Parathyroid adenoma (tissue), 2 donors: Measurements from ENCODE around the gene C3orf38.
"Not testable (repeated sequence)": the region's sequence is repeated elsewhere in the genome, so short reads cannot be mapped to it uniquely, and the experiment has no call there.

Source experiments
- H2AFZ ChIP-seq: fragments of 300-600 bp; sonication (generic); one replicate; pipeline ENCODE4 v1.7.0; 2017; ENCODE audit warnings: antibody characterized with exemption, mild to moderate bottlenecking
- H3K27ac ChIP-seq: fragments of 300-600 bp; sonication (generic); one replicate; pipeline ENCODE4 v1.7.0; 2017
- H3K27me3 ChIP-seq: fragments of 300-600 bp; sonication (generic); one replicate; pipeline ENCODE4 v1.7.0; 2017; ENCODE audit warnings: low read length; ENCODE audit not compliant: control insufficient read depth, insufficient read depth
- H3K36me3 ChIP-seq: fragments of 300-600 bp; sonication (generic); one replicate; pipeline ENCODE4 v1.7.0; 2017; ENCODE audit warnings: low read length; ENCODE audit not compliant: control insufficient read depth, insufficient read depth
- H3K4me1 ChIP-seq: fragments of 300-600 bp; sonication (generic); one replicate; pipeline ENCODE4 v1.7.0; 2017; ENCODE audit warnings: control low read depth
- H3K4me2 ChIP-seq: fragments of 300-600 bp; sonication (generic); one replicate; pipeline ENCODE4 v1.7.0; 2017; ENCODE audit warnings: low read length
- H3K4me3 ChIP-seq: fragments of 300-600 bp; sonication (generic); one replicate; pipeline ENCODE4 v1.7.0; 2017; ENCODE audit warnings: low read depth, low read length
- H3K79me2 ChIP-seq: fragments of 300-600 bp; sonication (generic); one replicate; pipeline ENCODE4 v1.7.0; 2017; ENCODE audit warnings: control low read depth
- H3K9ac ChIP-seq: fragments of 300-600 bp; sonication (generic); one replicate; pipeline ENCODE4 v1.7.0; 2017; ENCODE audit warnings: mild to moderate bottlenecking
- H3K9me3 ChIP-seq: fragments of 300-600 bp; sonication (generic); one replicate; pipeline ENCODE4 v1.7.0; 2017; ENCODE audit warnings: low read length; ENCODE audit not compliant: control insufficient read depth
- CTCF ChIP-seq: fragments of 300-600 bp; sonication (generic); IDR thresholded peaks from one replicate; pipeline ENCODE4 v1.7.0; 2017; ENCODE audit warnings: antibody characterized with exemption, mild to moderate bottlenecking
- donor health status: primary hyperparathyroidism.

The C3orf38 gene

GRCh38 chr3:88113311-88114162 is 36.2 kb upstream of the C3orf38 start:
- peak; percentile 74 for TF ChIP-seq CTCF
- Histone ChIP-seq H3K9ac (no peak overlapping the region), H3K27me3 (no peaks in the 10 kb centered on the region), H3K27ac (no peak overlapping the region), H3K4me2 (no peak overlapping the region), H3K9me3 (no peaks in the 10 kb centered on the region), H3K4me3 (no peak overlapping the region), H3K79me2 (peaks cover 10% of the 10 kb centered on the region), H3K36me3 (no peaks in the 10 kb centered on the region), H3K4me1 (no peaks in the 10 kb centered on the region), H2AFZ (no peak overlapping the region)

DNA sequence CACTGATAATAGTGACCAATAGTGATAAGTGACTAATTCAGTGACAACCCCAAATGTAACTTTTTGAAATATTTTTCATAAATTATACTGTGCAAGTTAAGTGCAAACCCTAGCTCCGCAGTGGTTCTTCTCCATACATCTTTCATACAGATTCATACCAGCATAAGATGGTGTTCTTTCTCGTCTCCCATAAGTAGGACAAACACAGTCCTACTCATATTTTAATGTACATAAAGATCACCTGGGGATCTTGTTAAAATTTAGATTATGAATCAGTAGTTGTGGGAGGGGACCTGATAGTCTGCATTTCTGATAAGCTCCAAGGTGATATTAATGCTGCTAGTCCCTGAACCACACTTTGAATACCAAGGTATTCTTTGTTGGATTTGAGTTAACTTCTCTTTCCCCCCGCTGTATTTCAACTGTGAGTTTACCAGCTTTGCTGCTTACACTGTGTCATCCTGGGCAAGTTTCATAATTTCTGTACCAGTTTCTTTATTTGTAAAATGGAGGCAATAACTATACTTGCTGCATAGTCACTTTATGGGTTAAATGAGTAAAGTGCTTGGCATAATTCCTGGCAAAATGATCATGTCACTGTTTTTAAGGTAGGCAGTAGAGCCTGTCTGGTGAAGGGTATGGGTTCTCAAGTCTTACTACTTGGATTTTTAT is 34.7 kb upstream of the C3orf38 start:
- Histone ChIP-seq H3K4me3 (no peak overlapping the region), H3K9me3 (no peaks in the 10 kb centered on the region), H2AFZ (no peak overlapping the region), H3K27ac (no peak overlapping the region), H3K9ac (no peak overlapping the region), H3K36me3 (no peaks in the 10 kb centered on the region), H3K27me3 (no peaks in the 10 kb centered on the region), H3K4me1 (no peaks in the 10 kb centered on the region), H3K4me2 (no peak overlapping the region), H3K79me2 (peaks cover 10% of the 10 kb centered on the region)
- TF ChIP-seq CTCF, result no peak

DNA sequence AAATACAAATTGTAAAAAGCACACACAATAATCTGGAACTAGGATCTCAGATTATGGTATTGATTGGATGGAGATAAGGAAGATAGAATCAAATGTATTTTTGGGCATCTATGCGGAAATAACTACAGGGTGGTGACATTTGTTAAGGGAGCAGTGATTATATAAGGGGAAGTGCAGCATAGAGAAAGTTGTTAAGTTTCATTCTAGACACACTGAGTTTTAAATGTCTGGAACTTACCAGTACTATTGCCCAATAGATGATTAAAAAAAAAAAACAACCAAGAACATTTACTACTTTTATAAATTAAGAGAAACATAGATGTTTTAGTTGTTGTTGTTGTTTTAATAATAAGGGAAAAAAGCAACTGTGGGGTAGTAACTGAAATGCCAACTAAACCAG is 32.1 kb upstream of the C3orf38 start:
- no peak for TF ChIP-seq CTCF
- no peak overlapping the region for H3K9ac ChIP-seq

GRCh38 chr3:88118603-88119002 is 31.2 kb upstream of the C3orf38 start:
- not testable (repeated sequence) for H3K4me1 ChIP-seq, H3K36me3 ChIP-seq, H3K27me3 ChIP-seq, H3K4me3 ChIP-seq, H3K79me2 ChIP-seq, H3K27ac ChIP-seq, H3K9ac ChIP-seq, H3K9me3 ChIP-seq, H3K4me2 ChIP-seq, H2AFZ ChIP-seq

More for the DNA sequence above, 32.1 kb upstream of the C3orf38 start:
- Histone ChIP-seq H3K36me3 (no peaks in the 10 kb centered on the region), H3K4me3 (no peak overlapping the region), H2AFZ (no peak overlapping the region), H3K27me3 (no peaks in the 10 kb centered on the region), H3K79me2 (peaks cover 10% of the 10 kb centered on the region), H3K4me1 (no peaks in the 10 kb centered on the region), H3K27ac (no peak overlapping the region), H3K9me3 (no peaks in the 10 kb centered on the region), H3K4me2 (no peak overlapping the region)

DNA sequence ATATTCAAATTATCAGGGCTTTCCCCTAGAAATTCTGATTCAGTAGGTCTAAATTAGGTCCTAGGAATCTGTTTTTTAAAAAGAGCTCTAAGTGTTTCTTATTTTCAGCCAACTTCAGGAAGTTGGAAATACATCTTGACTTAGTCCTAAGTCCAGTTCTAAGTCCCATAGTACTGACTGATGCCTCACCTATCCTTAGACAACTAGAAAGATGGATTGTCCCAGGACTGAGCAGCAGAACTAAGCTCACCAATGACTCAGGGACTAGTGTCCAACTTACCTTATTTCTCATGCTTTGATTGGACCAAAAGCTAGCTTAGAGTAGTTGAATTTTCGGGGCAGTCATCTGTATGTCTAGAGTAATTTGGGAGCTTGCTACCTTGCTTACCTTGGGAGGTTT is 26.2 kb upstream of the C3orf38 start:
- H3K4me3 ChIP-seq, result no peak overlapping the region
- no peak overlapping the region for H2AFZ ChIP-seq
- no peaks in the 10 kb centered on the region for H3K4me1 ChIP-seq
- H3K36me3 ChIP-seq, result no peaks in the 10 kb centered on the region
- no peaks in the 10 kb centered on the region for H3K9me3 ChIP-seq
- H3K79me2 ChIP-seq, result peaks cover 3% of the 10 kb centered on the region
- no peak overlapping the region for H3K27ac ChIP-seq
- H3K4me2 ChIP-seq, result no peak overlapping the region
- H3K27me3 ChIP-seq, result no peaks in the 10 kb centered on the region
- no peak for TF ChIP-seq CTCF
- H3K9ac ChIP-seq, result no peak overlapping the region
